Thyroid gland (tissue), 4 donors: ENCODE results near the gene UNG. TPM values are rescaled to one million over a fixed set of nuclear protein-coding genes. Genes with fewer than 3 reads are reported as not detected.

ENCODE experiments used
- DNase-seq, 2 donors: peaks; one replicate each; pipeline ENCODE4 v3.0.0-alpha.2; 2019
- H3K27ac ChIP-seq, 3 donors: fragments of 200-600 bp; sonication (generic); 1 replicate in 2 of 3; 2 replicates in 1 of 3; pipeline ENCODE4 v1.5.1; 2016 to 2019; ENCODE audit warnings: mild to moderate bottlenecking in 1 of 3, moderate library complexity in 1 of 3
- H3K27me3 ChIP-seq: fragments of 200-600 bp; sonication (generic); one replicate; pipeline ENCODE4 v1.5.1; 2019
- H3K36me3 ChIP-seq, 2 donors: fragments of 200-600 bp; sonication (generic); one replicate each; pipeline ENCODE4 v1.5.1; 2016 to 2019
- H3K4me1 ChIP-seq, 2 donors: fragments of 200-600 bp; sonication (generic); one replicate each; pipeline ENCODE4 v1.5.1; 2017 to 2019
- H3K4me3 ChIP-seq, 3 donors: fragments of 200-600 bp; sonication (generic); replicated peaks in 1 of 3; 1 replicate in 2 of 3; 2 replicates in 1 of 3; pipeline ENCODE4 v1.5.1; 2016; ENCODE audit warnings: mild to moderate bottlenecking in 1 of 3
- H3K9me3 ChIP-seq: fragments of 200-600 bp; sonication (generic); one replicate; pipeline ENCODE4 v1.5.1; 2017
- POLR2A ChIP-seq, 2 donors: fragments of 450-650 bp; IDR thresholded peaks; one replicate each; pipeline ENCODE4 v1.6.1; 2017; ENCODE audit warnings: antibody characterized with exemption in 2 of 2, mild to moderate bottlenecking in 2 of 2, moderate library complexity in 1 of 2
- WGBS, 2 donors: methylation state at CpG; one replicate each; pipeline ENCODE4 v1.1.5; 2017; 5-methylcytosine and 5-hydroxymethylcytosine counted together
- intact Hi-C: fragments of 100-400 bp; cut with DNase I; formaldehyde crosslinking; loops from one replicate; pipeline ENCODE4 v1.15.1; 2023
- total RNA-seq, 4 donors: library from RNA; depleted of rRNA; stranded (reverse); fragments of >200 nt; gene quantifications; one replicate each; pipeline ENCODE4 v1.2.3, GENCODE V29; 2016
- TF ChIP-seq, protein P1 (sequence below), 6 experiments: fragments of 200-600 bp in 3 of 6; fragments of 450-650 bp in 3 of 6; sonication (generic) in 3 of 6; IDR thresholded peaks; one replicate each; pipeline ENCODE4 v1.5.1; 2016 to 2019; ENCODE audit warnings: antibody characterized with exemption in 6 of 6, mild to moderate bottlenecking in 2 of 6, inconsistent platforms in 1 of 6, moderate library complexity in 1 of 6

Gene UNG
- total RNA-seq, 4 donors from 2014 or later: 33.1 to 45.5 (median 37.5) TPM

- H3K4me1 ChIP-seq: peaks cover 7 to 25% of the 10 kb centered on the region in 2 donors
- H3K36me3 ChIP-seq: peaks cover 0 to 2% of the 10 kb centered on the region in 2 donors
- 93 to 98% methylated on average over 4 of the region's 4 CpGs for WGBS, 2 donors
- no peak overlapping the region for H3K4me3 ChIP-seq
- TF ChIP-seq POLR2A (IDR thresholded peaks at IDR 0.05): no peak
- TF ChIP-seq, protein P1, sequence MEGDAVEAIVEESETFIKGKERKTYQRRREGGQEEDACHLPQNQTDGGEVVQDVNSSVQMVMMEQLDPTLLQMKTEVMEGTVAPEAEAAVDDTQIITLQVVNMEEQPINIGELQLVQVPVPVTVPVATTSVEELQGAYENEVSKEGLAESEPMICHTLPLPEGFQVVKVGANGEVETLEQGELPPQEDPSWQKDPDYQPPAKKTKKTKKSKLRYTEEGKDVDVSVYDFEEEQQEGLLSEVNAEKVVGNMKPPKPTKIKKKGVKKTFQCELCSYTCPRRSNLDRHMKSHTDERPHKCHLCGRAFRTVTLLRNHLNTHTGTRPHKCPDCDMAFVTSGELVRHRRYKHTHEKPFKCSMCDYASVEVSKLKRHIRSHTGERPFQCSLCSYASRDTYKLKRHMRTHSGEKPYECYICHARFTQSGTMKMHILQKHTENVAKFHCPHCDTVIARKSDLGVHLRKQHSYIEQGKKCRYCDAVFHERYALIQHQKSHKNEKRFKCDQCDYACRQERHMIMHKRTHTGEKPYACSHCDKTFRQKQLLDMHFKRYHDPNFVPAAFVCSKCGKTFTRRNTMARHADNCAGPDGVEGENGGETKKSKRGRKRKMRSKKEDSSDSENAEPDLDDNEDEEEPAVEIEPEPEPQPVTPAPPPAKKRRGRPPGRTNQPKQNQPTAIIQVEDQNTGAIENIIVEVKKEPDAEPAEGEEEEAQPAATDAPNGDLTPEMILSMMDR (IDR thresholded peaks at IDR 0.05): no peak
- intact Hi-C loops: loop anchor here (10.0 kb wide), 1 partner anchor 47 kb away; no protein-coding TSS in a partner anchor
- no peaks in the 10 kb centered on the region for H3K9me3 ChIP-seq
- no peaks in the 10 kb centered on the region for H3K27me3 ChIP-seq
- no peak overlapping the region for H3K27ac ChIP-seq
- DNase-seq: no peak
Measured at GRCh38 chr12:109151457-109151856, 54.1 kb downstream of the UNG start.

- Histone ChIP-seq H3K27me3 (no peaks in the 10 kb centered on the region), H3K4me1 (peaks cover 7 to 36% of the 10 kb centered on the region in 2 donors), H3K4me3 (peak overlapping the region in 1 of 3 donors; percentile 42), H3K9me3 (no peaks in the 10 kb centered on the region), H3K36me3 (no peaks in the 10 kb centered on the region), H3K27ac (peak overlapping the region; percentile 59 to 92 (median 59))
- WGBS, 2 donors: 32 to 41% methylated on average over 18 of the region's 18 CpGs
- intact Hi-C loops: loop anchor here (10.0 kb wide), 1 partner anchor 49 kb away; no protein-coding TSS in a partner anchor
- DNase-seq: peak; percentile 52 to 60
- TF ChIP-seq, protein P1 (IDR thresholded peaks at IDR 0.05): no peak
- TF ChIP-seq POLR2A (IDR thresholded peaks at IDR 0.05): no peak
Measured at GRCh38 chr12:109153821-109154441, 56.5 kb downstream of the UNG start.

- peak; percentile 82 to 84 for DNase-seq
- Histone ChIP-seq H3K9me3 (no peaks in the 10 kb centered on the region), H3K27ac (peak overlapping the region; percentile 59 to 92 (median 59)), H3K27me3 (no peaks in the 10 kb centered on the region), H3K4me3 (peak overlapping the region in 2 of 3 donors; percentile 5 to 42), H3K36me3 (no peaks in the 10 kb centered on the region), H3K4me1 (peaks cover 7 to 37% of the 10 kb centered on the region in 2 donors)
- intact Hi-C loops: loop anchor here (10.0 kb wide), 1 partner anchor 50 kb away; no protein-coding TSS in a partner anchor
- peak in 1 of 2 donors; percentile 60 for TF ChIP-seq POLR2A (IDR thresholded peaks at IDR 0.05)
- TF ChIP-seq, protein P1 (IDR thresholded peaks at IDR 0.05): no peak
- WGBS, 2 donors: 1 to 4% methylated on average over 18 to 24 of the region's 61 CpGs
Measured at GRCh38 chr12:109154451-109155438, 57.3 kb downstream of the UNG start.

- Histone ChIP-seq H3K27ac (no peak overlapping the region), H3K27me3 (no peaks in the 10 kb centered on the region), H3K4me1 (peaks cover 16 to 48% of the 10 kb centered on the region in 2 donors), H3K36me3 (no peaks in the 10 kb centered on the region), H3K9me3 (no peaks in the 10 kb centered on the region), H3K4me3 (no peak overlapping the region)
- WGBS, 2 donors: 88 to 89% methylated on average over 5 of the region's 5 CpGs
- intact Hi-C loops: loop anchor here (10.0 kb wide), 1 partner anchor 51 kb away; no protein-coding TSS in a partner anchor
- TF ChIP-seq, protein P1 (IDR thresholded peaks at IDR 0.05): no peak
- TF ChIP-seq POLR2A (IDR thresholded peaks at IDR 0.05): no peak
- no peak for DNase-seq
Measured at GRCh38 chr12:109156036-109156435, 58.6 kb downstream of the UNG start.
